HS-27A (cell line): ENCODE results near the gene RPRD2.
A peak's percentile ranks its signal among the peaks of the same experiment; 100 is the strongest.

Experiments used
- DNase-seq: peaks from one replicate; pipeline ENCODE4 v3.0.0-alpha.2; 2012; ENCODE audit warnings: low read depth, missing footprints

The RPRD2 gene

GRCh38 chr1:150472601-150473200, 108.8 kb downstream of the RPRD2 start:
- DNase-seq, result no peak

DNA sequence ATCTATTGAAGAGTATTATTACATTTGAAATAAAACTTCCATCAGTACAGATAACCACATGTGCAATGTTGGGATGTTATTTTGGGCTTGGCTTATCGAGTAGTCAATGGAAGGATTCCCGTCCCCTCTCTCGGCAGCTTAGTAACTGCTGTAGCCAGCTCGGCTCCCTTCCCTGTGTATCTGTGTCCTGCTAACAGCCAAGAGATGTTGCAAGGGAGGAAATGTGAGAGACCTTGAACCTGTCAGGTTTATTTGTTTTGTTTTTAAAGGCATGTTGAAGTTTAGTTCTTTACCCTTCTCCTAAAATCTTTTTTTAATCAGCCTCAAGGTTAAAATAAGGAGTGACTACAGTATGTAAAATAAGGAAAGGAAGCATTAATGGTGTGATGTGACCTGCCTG, 109.7 kb downstream of the RPRD2 start:
- no peak for DNase-seq

- DNase-seq, result no peak
Observed at GRCh38 chr1:150474869-150475268, 110.9 kb downstream of the RPRD2 start.

DNA sequence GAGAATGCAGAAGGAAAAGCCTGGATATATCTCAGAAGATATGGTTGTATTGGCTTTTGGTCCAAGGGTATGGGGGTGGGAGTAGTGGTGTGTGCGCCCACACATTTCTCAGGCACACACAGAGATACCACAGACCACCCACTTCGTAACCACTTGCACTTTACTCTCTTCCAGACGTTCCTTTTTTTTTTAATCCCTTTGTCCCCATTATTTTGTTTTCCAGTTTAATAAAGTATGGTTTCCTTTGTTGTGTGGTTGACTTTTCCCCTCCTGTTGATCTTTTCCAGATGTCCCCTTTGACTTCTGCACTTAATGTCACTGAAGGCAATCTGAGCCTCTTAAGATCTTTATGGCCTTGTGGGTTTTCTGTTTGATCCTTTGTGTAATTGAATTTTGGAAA, 112.8 kb downstream of the RPRD2 start:
- DNase-seq, result no peak

DNA sequence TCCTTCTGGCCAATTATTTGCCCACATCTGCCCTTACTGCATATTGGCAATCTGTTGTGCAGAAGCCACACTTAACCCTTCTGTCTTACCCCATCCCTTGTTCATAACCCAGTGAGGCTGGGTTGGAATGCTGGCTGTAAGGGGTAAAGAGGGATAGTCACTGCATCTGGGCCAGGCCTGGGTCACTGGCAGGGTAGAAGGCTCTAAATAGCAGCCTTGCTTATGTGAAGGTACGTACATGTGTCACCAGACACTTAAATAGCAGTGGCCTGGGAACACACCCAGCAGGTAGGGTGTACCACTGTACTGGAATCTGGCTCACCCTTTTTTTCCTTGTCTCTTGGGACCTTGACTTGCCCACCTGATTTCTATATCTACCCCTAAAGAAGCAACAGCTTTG, 113.4 kb downstream of the RPRD2 start:
- DNase-seq, result no peak

DNA sequence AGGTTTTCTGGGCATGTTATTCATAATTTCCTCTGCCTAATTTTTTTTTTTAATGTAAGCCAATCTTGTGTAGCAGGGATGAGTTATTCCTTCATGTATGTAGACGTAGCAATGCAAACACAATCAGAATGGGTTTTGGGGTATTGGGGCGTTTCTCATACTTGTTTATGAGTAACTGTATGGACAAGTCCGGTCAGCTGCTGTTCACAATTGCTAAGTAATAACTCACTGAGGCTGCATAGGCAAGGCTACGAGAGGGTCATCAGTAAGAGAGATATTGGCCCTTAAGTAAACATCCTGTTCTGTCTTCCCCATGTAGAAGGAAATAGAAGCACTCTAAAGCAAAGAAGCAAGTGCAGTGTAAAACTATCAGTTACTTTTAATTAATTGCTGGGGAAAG, 113.8 kb downstream of the RPRD2 start:
- DNase-seq, result peak; percentile 5

GRCh38 chr1:150479370-150479769, 115.4 kb downstream of the RPRD2 start:
- DNase-seq, result no peak

GRCh38 chr1:150479927-150480352, 116.0 kb downstream of the RPRD2 start:
- no peak for DNase-seq

GRCh38 chr1:150484431-150484830, 120.5 kb downstream of the RPRD2 start:
- DNase-seq, result no peak

DNA sequence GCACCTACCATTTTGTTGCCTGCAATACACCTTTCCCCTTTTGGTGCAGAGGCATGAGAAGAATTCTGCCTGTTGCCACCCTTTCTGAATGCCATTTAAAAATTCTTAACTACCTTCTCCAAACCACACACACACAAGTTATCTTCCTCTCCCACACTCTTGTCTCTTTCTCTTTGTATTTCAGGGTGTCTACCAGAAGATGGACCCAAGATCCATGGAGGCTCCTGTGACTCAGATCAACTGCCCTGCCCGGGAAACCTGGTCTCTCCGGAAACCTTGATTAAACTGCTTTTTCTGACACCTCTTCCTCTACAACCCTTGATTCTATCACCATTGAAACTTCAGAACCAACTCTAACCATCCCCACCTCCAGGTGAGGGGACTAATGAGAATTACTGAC, 120.9 kb downstream of the RPRD2 start:
- DNase-seq, result no peak

DNA sequence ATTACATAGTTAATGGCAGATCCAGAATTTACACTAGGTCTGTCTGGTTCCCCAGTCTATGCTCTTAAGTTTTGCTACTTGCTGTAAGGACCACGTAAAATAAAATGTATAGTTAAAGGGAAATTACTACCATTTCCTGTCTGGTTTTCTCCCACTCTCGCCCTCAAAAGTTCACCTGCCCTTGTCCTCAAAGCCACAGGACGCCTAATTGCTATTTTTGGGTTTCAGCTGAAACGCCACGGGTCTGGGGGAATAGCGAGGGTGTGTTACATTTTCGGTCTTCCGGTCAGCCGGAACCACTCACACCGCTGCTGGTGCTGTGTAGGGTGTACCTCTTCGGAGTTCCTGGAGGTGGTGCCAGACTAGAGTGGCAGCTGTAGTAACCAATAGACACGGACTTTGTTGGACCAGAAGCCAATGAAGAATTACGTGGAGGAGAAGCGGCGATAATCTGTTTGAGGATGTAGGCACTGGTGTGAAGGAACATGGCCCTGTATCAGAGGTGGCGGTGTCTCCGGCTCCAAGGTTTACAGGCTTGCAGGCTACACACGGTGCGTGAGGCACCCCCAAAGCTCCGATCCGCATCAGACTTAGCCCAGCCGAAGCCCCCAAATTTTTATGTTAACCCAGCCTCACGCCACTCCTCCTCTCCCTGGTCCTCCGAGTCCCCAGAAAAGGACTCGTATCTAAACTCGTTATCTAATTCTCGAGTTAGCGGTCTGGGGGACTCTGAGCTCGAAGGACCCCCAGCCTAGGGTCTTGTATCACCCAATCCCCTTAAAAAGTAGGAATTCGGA, 123.2 kb downstream of the RPRD2 start, which contains the start of gene TARS2:
TARS2 (plus strand) TSS at position 454 of the 797 bp plus-strand sequence; CDS start at position 486, 32 bp downstream.
- peak; percentile 91 for DNase-seq

- DNase-seq, result no peak
Observed at GRCh38 chr1:150487763-150488115, 123.8 kb downstream of the RPRD2 start.

DNA sequence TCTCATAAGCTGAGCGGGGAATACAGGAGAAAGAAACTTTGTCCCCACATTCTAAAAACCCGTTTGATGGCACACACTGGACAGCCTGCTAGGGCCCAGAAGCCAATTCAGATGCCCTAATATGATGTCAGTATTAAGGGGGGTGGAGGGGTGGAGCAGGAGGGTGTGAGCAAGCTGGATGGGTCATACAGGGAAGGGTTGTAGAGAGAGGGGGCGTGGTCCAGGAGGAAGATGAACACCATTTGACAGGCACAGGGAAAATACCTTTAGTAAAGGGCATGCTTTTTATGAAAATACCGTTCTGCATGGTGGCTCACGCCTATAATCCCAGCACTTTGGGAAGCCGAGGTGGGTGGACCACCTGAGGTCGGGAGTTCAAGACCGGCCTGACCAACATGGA, 129.2 kb downstream of the RPRD2 start:
- DNase-seq, result no peak

- DNase-seq, result no peak
Observed at GRCh38 chr1:150498342-150498741, 134.4 kb downstream of the RPRD2 start.

GRCh38 chr1:150505431-150505830, 141.5 kb downstream of the RPRD2 start:
- no peak for DNase-seq

DNA sequence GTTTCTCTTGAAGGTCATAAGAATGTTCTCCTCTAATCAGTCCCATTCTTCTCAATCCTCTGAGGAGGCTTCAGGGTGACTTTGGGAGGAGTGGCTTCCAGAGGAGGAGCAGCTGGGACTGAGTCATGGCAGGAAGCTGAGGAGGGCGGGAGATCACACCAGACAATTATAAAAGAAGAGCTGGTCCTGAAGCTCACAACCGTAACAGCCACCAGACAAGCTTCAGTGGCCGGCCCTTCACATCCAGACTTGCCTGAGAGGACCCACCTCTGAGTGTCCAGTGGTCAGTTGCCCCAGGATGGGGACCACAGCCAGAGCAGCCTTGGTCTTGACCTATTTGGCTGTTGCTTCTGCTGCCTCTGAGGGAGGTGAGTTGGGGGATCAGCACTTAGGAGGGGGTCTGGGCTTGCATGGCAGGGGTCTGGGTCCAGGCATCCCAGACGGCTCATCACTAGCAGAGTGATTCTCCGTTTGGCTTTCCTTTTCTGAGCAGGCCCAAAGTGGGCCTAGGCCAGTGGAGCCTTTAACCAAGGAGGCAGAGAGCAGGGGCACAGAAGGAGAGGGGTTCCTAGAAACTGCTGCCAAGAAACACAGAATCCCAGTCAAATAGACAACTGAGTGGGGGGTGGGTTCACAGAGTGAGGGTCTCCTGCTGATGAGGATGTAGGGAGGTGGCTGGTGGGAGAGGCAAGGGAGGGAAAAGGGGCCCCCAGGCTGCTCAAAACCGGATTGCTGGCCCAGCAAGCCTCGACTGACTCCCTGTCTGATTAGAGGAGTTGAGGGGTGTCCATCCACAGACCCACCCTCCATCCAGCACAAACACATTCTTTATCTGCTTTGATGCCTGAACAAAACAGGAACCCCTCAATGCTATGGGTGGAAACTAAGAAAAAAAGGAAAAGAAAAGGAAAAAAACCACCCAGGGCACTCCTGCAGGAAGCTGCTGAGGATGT, 144.2 kb downstream of the RPRD2 start, which contains the start of gene ECM1:
ECM1 (plus strand) TSS at position 198 of the 953 bp plus-strand sequence; CDS start at position 299, 101 bp downstream.
- DNase-seq, result no peak

GRCh38 chr1:150508982-150509381, 145.0 kb downstream of the RPRD2 start:
- no peak for DNase-seq

DNA sequence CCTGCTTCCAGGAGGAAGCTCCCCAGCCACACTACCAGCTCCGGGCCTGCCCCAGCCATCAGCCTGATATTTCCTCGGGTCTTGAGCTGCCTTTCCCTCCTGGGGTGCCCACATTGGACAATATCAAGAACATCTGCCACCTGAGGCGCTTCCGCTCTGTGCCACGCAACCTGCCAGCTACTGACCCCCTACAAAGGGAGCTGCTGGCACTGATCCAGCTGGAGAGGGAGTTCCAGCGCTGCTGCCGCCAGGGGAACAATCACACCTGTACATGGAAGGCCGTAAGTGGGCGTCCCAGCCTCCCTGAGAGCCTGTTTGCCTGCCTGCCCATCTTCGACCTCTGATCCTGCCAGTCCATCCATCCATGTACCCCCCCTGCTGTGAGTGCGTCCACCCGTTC, 147.6 kb downstream of the RPRD2 start:
- no peak for DNase-seq

GRCh38 chr1:150511985-150512660, 148.2 kb downstream of the RPRD2 start:
- no peak for DNase-seq

DNA sequence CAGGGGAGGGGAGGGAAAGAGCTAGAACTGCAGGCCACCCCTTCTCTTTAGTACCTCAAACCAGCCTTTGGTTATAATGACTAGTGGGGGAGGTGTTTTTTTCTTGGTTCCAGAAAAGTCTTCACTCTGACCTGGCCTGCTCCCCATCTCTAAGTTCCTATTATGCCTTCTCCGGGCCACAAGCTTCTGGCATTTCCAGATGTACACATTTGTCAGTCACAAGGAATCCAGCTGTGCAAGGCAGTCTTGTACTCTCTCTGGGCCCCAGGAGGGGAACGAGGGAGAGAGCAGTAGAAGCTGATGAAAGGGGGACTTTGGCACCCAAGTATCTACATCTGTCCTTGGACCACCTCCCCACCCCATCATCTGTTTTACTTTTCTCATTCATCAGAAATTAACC, 148.9 kb downstream of the RPRD2 start:
- DNase-seq, result no peak

DNA sequence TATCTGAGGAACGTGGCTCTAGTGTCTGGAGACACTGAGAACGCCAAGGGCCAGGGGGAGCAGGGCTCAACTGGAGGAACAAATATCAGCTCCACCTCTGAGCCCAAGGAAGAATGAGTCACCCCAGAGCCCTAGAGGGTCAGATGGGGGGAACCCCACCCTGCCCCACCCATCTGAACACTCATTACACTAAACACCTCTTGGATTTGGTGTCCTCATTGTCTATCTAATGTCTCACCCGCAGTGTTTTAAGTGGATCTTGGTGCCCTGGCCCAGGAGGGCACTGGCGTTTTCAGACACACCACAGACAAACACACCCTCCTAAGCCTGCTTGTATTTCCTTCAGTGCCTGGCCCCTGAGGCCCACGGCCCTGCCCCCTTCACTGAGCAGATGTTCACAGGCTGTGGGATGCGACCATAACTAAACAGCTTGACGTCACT, 149.4 kb downstream of the RPRD2 start:
- no peak for DNase-seq

GRCh38 chr1:150514260-150514659, 150.3 kb downstream of the RPRD2 start:
- no peak for DNase-seq
